NCI-H460 (cell line): ENCODE data around the gene NLK. TPM values are rescaled to one million over a fixed set of nuclear protein-coding genes. Genes with fewer than 3 reads are reported as not detected.
"Not testable (repeated sequence)": the region's sequence is repeated elsewhere in the genome, so short reads cannot be mapped to it uniquely, and the experiment has no call there.

Experiments used
- DNase-seq: peaks from one replicate; pipeline ENCODE4 v3.0.0-alpha.2; 2016; ENCODE audit warnings: low read depth; ENCODE audit errors: extremely low read depth
- polyA plus RNA-seq: library from polyadenylated mRNA; depleted of rRNA; stranded (reverse); fragments of >200 nt; gene quantifications from 2 replicates; pipeline ENCODE4 v1.2.3, GENCODE V29; 2014; cell fraction: nucleus; rRNA removed
- total RNA-seq: library from RNA; depleted of rRNA; stranded (reverse); fragments of >200 nt; shearing (Covaris generic); gene quantifications from 2 replicates; pipeline ENCODE4 v1.2.3, GENCODE V29; 2014; rRNA removed

NLK gene
- 11.3 and 13.0 TPM in 2 replicates for total RNA-seq
- polyA plus RNA-seq = 18.1 and 25.8 TPM in 2 replicates

DNA sequence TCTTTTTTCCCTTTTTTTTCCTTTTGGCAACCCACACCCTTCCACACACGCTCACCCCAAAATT lies at the start of gene NLK:
Gene NLK (plus strand): TSS at position 21 of the 64 bp plus-strand sequence. CDS start 197 bp downstream, outside the sequence.
- no peak for DNase-seq

DNA sequence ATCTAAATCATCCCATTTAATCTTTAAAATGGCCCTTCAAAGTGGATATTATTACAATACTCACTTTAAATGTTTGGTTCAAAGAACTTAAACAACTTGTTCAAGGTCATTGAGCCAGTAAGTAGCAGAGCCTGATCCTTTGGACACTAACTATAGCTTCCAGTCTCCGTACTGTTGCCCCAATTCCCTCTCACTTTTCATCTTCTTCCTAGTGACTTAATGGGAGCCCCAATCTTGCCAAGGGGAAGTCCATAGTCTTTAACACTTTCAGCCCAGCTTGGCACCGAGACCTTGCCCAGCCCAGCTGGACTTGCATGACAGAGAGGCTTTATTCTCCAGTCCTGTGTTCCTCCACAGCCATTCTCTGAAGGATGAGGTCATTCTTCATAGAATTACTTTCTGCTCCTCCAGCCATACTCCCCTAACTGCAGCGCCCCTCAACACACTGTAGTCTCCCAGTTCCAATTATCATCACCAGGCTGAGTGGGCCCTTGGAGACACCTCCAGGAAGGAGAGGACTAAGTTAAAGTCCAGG lies 49.2 kb upstream of the NLK start:
- no peak for DNase-seq

DNA sequence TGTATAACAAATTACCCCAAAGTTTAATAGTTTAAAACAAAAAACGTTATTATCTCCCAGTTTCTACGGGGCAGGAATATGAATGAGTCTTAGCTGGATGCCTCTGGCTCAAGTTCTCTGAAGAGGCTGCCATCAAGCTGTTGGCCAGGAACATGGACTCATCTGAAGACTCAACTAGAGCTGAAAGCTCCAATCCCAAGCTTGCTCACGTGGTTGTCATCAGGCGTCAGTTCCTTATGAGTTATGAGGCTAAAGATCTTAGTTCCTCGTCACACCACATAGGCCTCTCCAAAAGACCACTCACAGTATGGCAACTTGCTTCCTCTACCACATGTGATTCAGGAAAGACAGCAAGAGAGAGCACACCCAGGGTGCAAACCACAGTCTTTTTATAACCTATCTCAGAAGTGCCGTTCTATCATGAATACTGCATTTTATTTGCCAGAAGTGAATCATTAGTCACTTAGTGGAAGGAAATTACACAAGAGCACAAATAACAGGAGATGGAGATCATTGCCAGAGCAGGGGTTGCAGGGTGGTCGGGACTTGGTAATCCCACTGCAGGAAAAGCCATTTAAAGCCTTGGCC lies 48.7 kb upstream of the NLK start:
- DNase-seq = no peak

DNA sequence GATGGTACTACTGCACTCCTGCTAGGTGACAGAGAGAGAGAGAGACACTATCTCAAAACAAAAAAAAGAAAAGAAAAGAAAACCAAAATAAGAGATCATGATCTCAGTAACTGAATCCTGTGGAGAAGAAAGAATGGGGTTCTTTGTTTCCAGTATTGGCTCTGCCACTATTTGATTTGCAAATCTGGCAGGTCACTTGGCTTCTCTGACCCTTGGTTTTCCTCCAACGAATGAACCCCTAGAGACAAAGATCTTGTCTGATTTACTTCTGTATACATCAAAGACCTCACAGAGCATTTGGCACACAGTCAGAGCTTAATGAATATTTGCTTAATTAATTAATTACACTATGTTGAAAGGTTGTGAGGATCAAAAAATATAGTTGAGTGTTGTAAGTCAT lies 47.9 kb upstream of the NLK start:
- no peak for DNase-seq

DNA sequence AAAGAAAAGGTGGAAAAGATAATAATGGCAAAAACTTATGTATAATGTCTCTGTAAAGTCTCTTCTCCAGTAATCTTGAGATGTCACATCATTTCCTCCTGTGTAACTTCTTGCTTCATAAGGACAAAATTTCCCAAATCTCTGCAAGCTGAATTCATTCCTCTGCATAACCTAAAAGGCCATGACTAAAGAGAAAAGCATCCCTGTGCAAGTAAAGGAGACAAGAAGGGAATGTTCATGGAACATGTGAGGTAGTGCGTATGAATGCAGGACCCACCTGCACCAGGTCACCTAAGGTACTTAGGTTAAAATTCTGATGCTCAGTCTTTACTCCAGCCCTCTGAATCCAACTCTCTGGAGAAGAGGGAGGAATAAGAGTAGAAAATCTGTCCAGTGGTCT lies 46.9 kb upstream of the NLK start:
- no peak for DNase-seq

DNA sequence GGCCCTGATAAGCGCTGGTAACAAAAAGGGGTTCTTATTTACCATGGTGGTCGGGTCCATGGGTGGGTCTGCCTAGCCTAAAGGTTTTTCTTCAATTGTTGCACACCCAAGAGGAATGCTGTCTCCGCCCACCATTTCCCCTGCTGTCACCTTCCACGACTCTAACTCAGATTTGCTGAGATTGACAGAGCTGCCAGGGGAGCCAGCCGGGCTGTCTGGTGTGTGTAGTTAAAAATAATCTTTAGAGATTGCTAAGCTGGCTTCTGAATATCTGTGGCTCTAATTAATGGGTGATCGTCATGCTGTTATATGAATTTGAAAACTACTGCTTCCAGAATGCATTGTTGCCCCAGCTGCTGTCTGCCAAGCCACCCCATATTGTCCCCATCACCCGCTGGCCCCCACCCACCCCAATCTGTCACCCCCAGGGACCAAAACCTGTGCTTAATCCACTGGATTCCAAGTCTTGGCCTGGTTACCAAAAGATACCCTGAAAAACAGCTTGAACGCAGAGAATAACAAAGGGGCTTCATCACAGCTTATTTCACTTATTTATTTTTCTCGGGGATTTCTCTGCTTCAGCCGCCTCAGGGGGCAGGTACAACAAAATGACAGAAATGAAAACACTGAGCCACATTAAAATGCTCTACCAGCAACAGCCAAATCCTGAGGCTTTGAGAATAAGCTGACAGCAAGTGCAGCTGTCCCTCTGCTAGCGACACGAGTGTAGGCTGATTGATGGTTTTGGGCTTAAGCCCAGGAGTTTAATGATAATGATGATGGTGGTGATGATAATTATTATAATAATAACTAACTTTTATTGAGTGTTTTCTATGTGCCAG lies 46.1 kb upstream of the NLK start:
- DNase-seq = no peak

DNA sequence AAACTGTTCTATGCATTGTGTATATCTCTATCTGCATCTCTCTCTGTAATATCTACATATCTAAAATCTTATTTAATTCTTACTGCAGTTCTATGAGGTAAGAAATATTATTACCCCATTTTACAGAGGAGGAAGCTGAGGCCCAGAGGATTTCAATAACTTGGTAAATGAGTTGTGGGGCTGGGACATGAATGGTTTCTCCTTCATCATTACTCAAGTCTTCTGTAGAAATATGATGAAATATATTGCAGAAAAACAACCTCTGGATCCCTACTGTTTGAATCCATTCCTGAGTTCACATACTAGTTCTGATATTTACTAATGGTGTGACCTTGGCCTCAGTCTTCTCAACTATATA lies 45.5 kb upstream of the NLK start:
- DNase-seq = no peak

DNA sequence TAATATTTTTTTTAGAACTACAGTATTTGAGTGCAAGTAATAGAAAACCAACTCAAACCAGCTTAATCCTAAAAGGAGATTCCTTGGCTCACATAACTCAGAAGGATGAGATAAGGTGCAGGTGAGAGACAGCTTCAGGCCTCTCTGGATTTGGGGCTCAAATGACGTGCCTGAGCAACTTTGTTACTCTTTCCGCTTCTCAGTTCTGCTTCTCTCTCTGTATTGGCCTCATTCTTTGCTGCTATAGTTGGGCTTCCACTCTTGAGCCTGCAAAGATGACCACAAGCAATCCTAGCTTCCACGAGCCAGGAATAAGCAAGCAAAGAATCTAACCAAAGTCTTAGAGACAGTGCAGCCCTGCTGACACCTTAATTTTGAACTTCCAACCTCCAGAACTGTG lies 45.0 kb upstream of the NLK start:
- no peak for DNase-seq

DNA sequence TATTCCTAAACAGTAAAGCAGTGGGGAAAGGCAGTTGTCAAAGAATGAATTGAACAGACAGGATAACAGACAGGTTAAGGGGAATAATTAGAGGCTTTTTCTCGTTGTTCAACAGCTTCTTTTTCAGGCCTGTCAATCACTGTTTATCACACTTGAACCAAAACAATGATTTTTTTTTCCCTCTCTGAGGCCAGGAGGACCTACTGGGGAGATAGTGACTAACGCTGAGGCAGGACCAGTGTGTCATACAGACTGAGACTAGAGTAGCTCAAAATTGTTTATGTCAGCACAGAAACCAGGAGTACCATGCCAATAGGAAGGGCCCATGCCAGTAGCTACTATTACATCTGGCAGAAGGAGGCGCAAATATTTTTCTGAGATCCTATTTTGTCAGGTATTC lies 41.3 kb upstream of the NLK start:
- no peak for DNase-seq

DNA sequence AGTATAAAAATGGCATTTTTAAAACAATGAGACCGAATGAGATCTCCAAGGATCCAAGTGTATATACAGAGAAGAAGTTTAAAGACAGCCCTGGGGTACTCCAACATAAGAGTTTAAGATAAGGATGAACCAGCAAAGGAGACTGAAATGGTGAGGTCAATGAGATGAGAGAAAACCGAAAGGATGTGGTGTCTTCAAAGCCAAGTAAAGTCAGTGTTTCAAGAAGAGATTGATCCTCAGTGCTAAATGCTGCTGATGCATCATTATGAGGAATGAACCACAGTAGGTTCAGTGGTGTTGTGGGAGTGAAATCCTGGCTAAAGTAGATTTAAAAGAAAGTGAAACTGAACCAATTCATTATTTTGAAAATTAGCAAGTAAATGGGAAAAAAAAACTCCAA lies 38.1 kb upstream of the NLK start:
- no peak for DNase-seq

DNA sequence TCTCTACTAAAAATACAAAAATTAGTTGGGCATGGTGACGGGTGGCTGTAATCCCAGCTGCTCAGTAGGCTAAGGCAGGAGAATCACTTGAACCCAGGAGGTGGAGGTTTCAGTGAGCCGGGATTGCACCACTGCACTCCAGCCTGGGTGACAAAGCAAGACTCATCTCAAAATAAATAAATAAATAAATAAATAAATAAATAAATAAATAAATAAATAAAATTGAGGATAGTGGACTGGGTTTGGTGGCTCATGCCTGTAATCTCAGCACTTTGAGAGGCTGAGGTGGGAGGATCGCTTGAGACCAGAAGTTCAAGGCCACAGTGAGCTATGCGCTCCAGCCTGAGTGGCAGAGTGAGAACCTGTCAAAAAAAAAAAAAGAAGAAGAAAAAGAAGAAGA lies 34.6 kb upstream of the NLK start:
- DNase-seq = not testable (repeated sequence)

DNA sequence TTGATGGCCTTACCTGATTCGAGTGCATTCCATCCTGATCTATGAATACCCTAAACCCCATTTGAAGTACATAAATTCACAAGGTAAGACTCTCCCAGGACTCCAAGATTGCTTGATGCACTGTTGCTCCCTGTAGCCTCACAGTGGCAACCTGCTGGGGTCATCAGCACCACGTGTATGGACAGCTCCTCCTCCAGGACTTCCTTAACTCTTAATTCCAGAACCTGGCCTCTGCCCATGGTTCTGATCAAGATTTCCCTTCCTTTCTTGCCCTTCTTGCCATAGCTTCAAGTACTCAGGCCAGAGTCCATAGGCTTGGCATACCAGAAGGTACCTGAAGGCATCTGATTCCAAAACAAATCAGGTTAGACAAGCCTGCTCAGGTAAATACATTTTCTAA lies 34.0 kb upstream of the NLK start:
- DNase-seq = peak; percentile 61

DNA sequence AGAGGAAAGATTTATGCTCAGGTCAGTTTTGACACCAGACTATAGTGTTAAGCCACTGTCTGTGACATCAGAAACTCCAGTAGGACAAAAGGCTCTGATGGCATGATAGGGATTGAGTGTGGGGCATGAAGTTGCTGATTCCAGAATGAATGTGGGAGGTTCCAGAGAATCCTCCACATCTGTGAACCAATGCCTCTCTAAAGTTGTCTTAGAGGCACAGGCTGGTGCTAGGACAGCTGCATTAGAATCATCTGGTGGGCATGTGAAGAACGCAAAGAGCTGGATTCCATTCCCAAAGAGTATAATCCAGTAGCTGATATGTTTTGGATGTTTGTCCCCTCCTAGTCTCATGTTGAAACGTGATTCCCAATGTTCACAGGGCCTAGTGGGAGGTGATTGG lies 32.1 kb upstream of the NLK start:
- DNase-seq = no peak

DNA sequence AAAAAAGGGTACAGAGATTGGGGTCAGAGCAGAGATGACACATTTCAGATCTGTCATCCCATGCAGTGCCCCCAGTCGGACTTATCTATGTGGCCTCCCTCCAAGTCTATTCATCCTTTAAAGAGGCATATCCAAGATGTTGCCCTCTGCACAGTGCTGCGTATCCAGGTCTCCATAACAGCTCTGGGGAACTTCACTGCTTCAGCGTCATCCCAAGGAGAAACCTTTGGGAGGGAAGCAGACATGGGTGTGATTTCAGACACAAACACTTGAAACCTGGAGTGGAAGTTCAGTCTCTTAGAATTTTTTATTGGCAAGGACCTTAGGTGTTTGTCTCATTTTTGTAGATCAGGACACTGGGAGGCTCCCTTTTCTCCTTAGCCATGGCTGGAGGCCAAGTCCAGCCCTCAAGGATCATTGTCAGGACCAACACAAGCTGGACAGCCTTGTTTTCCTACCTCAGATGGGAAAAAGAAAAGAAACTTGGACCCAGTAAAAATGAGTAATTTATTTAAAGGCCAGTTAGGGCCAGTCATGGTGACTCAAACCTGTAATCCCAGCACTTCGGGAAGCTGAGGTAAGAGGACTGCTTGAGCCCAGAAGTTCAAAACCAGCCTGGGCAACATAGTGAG lies 23.9 kb upstream of the NLK start:
- DNase-seq = no peak

DNA sequence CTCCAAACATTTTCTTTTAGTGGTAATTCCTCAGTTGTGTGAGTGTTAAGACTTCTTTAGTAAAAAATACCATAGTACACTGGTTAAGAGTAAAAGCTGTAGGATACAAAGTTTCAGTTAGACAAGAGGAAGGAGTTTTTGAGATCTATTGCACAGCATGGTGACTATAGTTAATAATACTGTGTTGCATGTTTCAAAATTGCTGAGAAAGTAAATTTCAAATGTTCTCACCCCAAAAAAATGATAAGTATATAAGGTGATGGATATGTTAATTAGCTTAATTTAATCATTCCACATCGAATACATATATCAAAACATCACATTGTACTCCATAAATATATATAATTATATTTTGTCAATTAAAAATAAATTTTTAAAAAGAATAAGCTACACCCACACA lies 22.0 kb upstream of the NLK start:
- no peak for DNase-seq

DNA sequence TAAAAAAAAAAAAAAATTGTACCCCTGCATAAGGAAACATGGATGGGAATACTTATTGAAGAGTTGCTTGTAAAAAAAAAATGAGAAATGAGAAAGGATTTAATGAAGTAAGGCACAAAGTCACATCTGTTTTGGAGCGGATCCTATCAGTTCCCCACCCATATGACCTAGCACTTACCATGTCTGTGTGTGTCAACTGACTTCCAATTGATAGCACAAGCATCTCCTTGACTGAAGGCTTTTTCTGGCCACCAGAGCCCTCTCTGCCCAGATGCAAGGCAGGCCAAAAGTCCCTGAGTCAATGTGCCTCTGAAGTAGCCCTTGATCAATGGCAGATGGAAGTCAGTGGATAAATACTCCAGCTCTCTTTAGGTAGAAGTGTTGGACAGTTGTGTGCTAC lies 13.4 kb upstream of the NLK start:
- DNase-seq = no peak

DNA sequence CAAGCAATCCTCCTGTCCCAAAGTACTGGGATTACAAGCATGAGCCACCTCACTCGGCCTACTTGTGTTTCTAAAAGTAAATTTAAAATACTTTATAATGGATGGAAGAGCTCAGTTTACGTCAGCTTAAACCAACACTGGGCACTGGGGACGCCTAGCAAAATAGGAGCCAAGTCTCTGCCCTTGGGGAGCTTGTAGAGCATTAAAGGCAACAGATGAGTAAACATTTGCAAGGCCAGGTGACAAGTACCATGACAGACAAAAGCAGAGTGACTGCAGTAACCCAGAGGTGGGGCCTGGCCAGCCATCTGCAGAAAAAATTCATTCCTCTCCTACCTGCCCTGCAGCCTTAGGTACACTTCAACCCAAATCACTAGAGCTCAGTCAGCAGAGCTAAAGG lies 12.1 kb upstream of the NLK start:
- no peak for DNase-seq

DNA sequence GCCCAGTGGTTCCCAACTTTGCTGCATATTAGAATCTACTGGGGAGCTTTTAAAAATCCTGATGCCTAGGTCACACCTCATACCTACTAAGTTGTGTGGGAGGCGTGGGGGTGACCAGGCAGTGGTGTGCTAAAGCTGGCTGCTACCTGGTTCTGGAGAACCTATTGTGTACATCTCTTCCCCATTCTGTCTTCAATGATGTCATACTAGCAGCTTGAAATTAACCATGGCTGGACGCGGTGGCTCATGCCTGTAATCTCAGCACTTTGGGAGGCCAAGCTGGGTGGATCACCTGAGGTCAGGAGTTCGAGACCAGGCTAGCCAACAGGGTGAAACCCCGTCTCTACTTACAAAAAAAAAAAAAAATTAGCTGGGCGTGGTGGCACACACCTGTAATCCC lies 11.3 kb upstream of the NLK start:
- no peak for DNase-seq

DNA sequence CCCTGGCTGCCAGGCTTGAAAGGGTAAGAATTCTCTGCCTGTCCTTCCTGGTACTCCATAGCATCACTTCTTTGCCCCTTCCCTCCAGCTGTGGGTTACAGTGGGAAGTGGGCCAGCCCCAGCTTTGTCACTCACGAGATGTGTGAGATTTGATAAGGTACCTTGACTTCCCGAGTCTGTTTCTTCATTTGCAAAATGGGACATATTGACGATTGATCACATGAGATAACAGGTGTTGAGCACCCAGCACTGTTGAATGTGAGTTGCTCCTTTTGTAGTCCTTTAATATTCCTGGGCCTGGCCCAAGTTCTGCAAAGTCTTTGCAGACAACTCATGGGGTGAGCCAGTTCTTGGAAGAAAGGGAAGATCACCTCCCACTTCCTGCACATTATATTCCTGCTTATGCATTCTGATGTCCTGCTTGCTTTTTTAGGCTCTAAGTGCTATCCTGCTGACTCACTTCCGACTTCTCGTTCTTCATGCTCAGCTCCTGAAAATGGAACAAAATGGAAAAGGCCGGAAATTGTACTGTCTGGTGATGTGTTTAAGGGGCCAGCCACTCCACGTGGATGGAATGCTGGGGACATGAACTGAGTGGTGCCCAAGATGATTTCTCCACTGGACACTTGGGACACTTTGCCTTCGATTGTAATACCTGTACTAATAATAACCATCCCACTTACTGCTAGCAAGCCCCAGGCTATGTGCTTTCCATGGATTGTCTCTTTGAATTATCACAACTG lies 8.3 kb upstream of the NLK start:
- DNase-seq = peak; percentile 23

DNA sequence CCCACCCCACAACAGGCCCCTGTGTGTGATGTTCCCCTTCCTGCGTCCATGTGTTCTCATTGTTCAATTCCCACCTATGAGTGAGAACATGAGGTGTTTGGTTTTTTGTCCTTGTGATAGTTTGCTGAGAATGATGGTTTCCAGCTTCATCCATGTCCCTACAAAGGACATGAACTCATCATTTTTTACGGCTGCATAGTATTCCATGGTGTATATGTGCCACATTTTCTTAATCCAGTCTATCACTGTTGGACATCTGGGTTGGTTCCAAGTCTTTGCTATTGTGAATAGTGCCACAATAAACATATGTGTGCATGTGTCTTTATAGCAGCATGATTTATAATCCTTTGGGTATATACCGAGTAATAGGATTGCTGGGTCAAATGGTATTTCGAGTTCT lies 7.0 kb upstream of the NLK start:
- not testable (repeated sequence) for DNase-seq

DNA sequence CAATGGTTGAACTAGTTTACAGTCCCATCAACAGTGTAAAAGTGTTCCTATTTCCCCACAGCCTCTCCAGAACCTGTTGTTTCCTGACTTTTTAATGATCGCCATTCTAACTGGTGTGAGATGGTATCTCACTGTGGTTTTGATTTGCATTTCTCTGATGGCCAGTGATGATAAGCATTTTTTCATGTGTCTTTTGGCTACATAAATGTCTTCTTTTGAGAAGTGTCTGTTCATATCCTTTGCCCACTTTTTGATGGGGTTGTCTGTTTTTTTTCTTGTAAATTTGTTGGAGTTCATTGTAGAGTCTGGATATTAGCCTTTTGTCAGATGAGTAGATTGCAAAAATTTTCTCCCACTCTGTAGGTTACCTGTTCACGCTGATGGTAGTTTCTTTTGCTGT lies 6.6 kb upstream of the NLK start:
- DNase-seq = not testable (repeated sequence)

DNA sequence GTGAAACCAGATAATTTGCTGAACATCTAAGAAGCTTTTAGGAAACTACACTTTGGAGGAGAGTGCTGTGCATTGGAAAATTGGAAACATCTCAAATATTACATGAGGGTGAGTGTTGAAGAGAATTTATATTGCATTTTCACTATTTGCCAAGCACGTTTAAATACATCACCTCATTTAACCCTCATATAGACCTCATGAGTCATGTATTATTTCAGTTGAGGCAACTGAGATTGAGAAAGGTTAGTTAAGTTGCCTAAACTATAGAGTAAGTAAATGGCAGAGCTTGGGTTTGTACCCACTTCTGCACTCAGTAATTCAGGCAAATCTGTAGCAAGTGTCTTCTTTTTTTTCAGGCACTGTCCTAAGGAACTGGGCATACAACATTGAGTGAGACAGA lies 3.7 kb upstream of the NLK start:
- DNase-seq = no peak
